Transverse colon (tissue), 4 donors: Measurements from ENCODE around the gene TBC1D30. TPM values are rescaled to one million over a fixed set of nuclear protein-coding genes. Genes with fewer than 3 reads are reported as not detected.

ENCODE experiments used
- DNase-seq: peaks from one replicate; pipeline ENCODE4 v3.0.0-alpha.2; 2019
- H3K27ac ChIP-seq, 4 donors: fragments of 200-600 bp; sonication (generic); 2 replicates each; pipeline ENCODE4 v1.5.1; 2016 to 2018; ENCODE audit warnings: inconsistent platforms in 4 of 4
- H3K27me3 ChIP-seq: fragments of 200-600 bp; sonication (generic); 2 replicates; pipeline ENCODE4 v1.5.1; 2017; ENCODE audit warnings: inconsistent platforms
- H3K36me3 ChIP-seq, 4 donors: fragments of 200-600 bp; sonication (generic); 2 replicates each; pipeline ENCODE4 v1.5.1; 2017 to 2019; ENCODE audit warnings: inconsistent platforms in 4 of 4
- H3K4me1 ChIP-seq, 4 donors: fragments of 200-600 bp; sonication (generic); 2 replicates each; pipeline ENCODE4 v1.5.1; 2017 to 2020; ENCODE audit warnings: inconsistent platforms in 4 of 4
- H3K4me3 ChIP-seq, 4 donors: fragments of 200-600 bp; sonication (generic); 1 replicate in 1 of 4; 2 replicates in 3 of 4; pipeline versions ENCODE4 v1.5.1 to v1.6.1; 2017 to 2019; ENCODE audit warnings: inconsistent platforms in 4 of 4
- H3K9me3 ChIP-seq, 2 donors: fragments of 200-600 bp; sonication (generic); 2 replicates each; pipeline ENCODE4 v1.5.1; 2017 to 2019; ENCODE audit warnings: inconsistent platforms in 2 of 2
- CTCF ChIP-seq, 5 experiments: fragments of 200-600 bp in 3 of 5; fragments of 450-650 bp in 2 of 5; sonication (generic) in 3 of 5; IDR thresholded peaks; 1 replicate in 2 of 5; 2 replicates in 3 of 5; pipeline ENCODE4 v1.5.1; 2016 to 2017; ENCODE audit warnings: antibody characterized with exemption in 5 of 5, inconsistent platforms in 3 of 5, mild to moderate bottlenecking in 2 of 5, moderate library complexity in 1 of 5
- EP300 ChIP-seq: sonication (generic); formaldehyde crosslinking; IDR thresholded peaks from one replicate; pipeline ENCODE4 v1.6.1; 2017; ENCODE audit warnings: antibody characterized with exemption, low read depth
- POLR2A ChIP-seq: fragments of 450-650 bp; IDR thresholded peaks from one replicate; pipeline ENCODE4 v1.6.1; 2016; ENCODE audit warnings: antibody characterized with exemption, mild to moderate bottlenecking, moderate library complexity
- POLR2AphosphoS5 ChIP-seq, 3 donors: sonication (generic); formaldehyde crosslinking; IDR thresholded peaks; one replicate each; pipeline ENCODE4 v1.6.1; 2016; ENCODE audit warnings: antibody characterized with exemption in 3 of 3
- WGBS, 2 donors: methylation state at CpG; one replicate each; pipeline ENCODE4 v1.1.5; 2018; ENCODE audit warnings: low coverage in 1 of 2; 5-methylcytosine and 5-hydroxymethylcytosine counted together
- in situ Hi-C, 4 donors: fragments of 200-750 bp; cut with MboI; loops; one replicate each; pipeline versions ENCODE4 v1.15.0 to v1.15.1; 2017; ENCODE audit warnings: low sequenced_read_pairs in 3 of 4, low pct_ligation_motif_present in 1 of 4, low pct_unique_long_range_greater_than_20kb in 1 of 4
- intact Hi-C: fragments of 100-400 bp; cut with DNase I; formaldehyde crosslinking; loops from one replicate; pipeline ENCODE4 v1.15.1; 2023; ENCODE audit warnings: low total_unique reads
- total RNA-seq, 4 donors: library from RNA; depleted of rRNA; stranded (reverse); fragments of >200 nt; gene quantifications; one replicate each; pipeline ENCODE4 v1.1.0, GENCODE V29; 2016

The TBC1D30 gene
- total RNA-seq, 4 donors from 2014 or later, result 0.37 to 9.4 (median 6.5) TPM

- no peak for DNase-seq
- no peaks in the 10 kb centered on the region for H3K4me1 ChIP-seq
- no peak overlapping the region for H3K27ac ChIP-seq
- H3K4me3 ChIP-seq, result no peak overlapping the region
- no peaks in the 10 kb centered on the region for H3K9me3 ChIP-seq
- in situ Hi-C loops, result loop anchor here (25.0 kb wide), 3 partner anchors 355 to 1205 kb away; no protein-coding TSS in a partner anchor
- intact Hi-C loops, result no loop called here
- WGBS, 2 donors, result 86 to 94% methylated on average over 1 to 3 of the region's 3 CpGs
- TF ChIP-seq POLR2AphosphoS5 (IDR thresholded peaks at IDR 0.05) (no peak), CTCF (IDR thresholded peaks at IDR 0.05) (no peak), POLR2A (no peak), EP300 (no peak)
- H3K27me3 ChIP-seq, result no peaks in the 10 kb centered on the region
- no peaks in the 10 kb centered on the region for H3K36me3 ChIP-seq
Measured at GRCh38 chr12:64882687-64883086, 58.2 kb downstream of the TBC1D30 start.

GRCh38 chr12:64883264-64884163, 59.1 kb downstream of the TBC1D30 start:
- no peak for DNase-seq
- 66 to 70% methylated on average over 6 to 17 of the region's 17 CpGs for WGBS, 2 donors
- H3K36me3 ChIP-seq, result no peaks in the 10 kb centered on the region
- no peak for TF ChIP-seq EP300
- no peak for TF ChIP-seq POLR2AphosphoS5 (IDR thresholded peaks at IDR 0.05)
- no peak for TF ChIP-seq POLR2A
- in situ Hi-C loops (loop anchor here (25.0 kb wide), 3 partner anchors 354 to 1204 kb away; no protein-coding TSS in a partner anchor), intact Hi-C loops (no loop called here)
- no peaks in the 10 kb centered on the region for H3K4me1 ChIP-seq
- no peak overlapping the region for H3K4me3 ChIP-seq
- no peaks in the 10 kb centered on the region for H3K27me3 ChIP-seq
- H3K9me3 ChIP-seq, result no peaks in the 10 kb centered on the region
- no peak overlapping the region for H3K27ac ChIP-seq

- DNase-seq, result no peak
- H3K4me1 ChIP-seq, result no peaks in the 10 kb centered on the region
- H3K27me3 ChIP-seq, result no peaks in the 10 kb centered on the region
- H3K36me3 ChIP-seq, result no peaks in the 10 kb centered on the region
- H3K9me3 ChIP-seq, result no peaks in the 10 kb centered on the region
- H3K4me3 ChIP-seq, result no peak overlapping the region
- intact Hi-C loops, result no loop called here
- no peak for TF ChIP-seq CTCF (IDR thresholded peaks at IDR 0.05)
- no peak for TF ChIP-seq POLR2AphosphoS5 (IDR thresholded peaks at IDR 0.05)
- TF ChIP-seq POLR2A, result no peak
- no peak for TF ChIP-seq EP300
- 75 to 82% methylated on average over 3 of the region's 3 CpGs for WGBS, 2 donors
- in situ Hi-C loops, result loop anchor here (25.0 kb wide), 3 partner anchors 353 to 1203 kb away; no protein-coding TSS in a partner anchor
- no peak overlapping the region for H3K27ac ChIP-seq
Measured at GRCh38 chr12:64884164-64884542, 59.7 kb downstream of the TBC1D30 start.

GRCh38 chr12:64884728-64885127, 60.3 kb downstream of the TBC1D30 start:
- no peak overlapping the region for H3K27ac ChIP-seq
- intact Hi-C loops, result no loop called here
- no peak overlapping the region for H3K4me3 ChIP-seq
- in situ Hi-C loops, result loop anchor here (25.0 kb wide), 3 partner anchors 353 to 1203 kb away; no protein-coding TSS in a partner anchor
- no peaks in the 10 kb centered on the region for H3K36me3 ChIP-seq
- H3K27me3 ChIP-seq, result no peaks in the 10 kb centered on the region
- H3K4me1 ChIP-seq, result no peaks in the 10 kb centered on the region
- 84 to 97% methylated on average over 3 of the region's 3 CpGs for WGBS, 2 donors
- DNase-seq, result no peak
- no peaks in the 10 kb centered on the region for H3K9me3 ChIP-seq
- TF ChIP-seq POLR2A (no peak), POLR2AphosphoS5 (IDR thresholded peaks at IDR 0.05) (no peak), EP300 (no peak), CTCF (IDR thresholded peaks at IDR 0.05) (no peak)
